Vagina (tissue), 2 donors: ENCODE results near the gene TTLL11. TPM values are rescaled to one million over a fixed set of nuclear protein-coding genes. Genes with fewer than 3 reads are reported as not detected.

Experiments used
- DNase-seq, 2 donors: peaks; one replicate each; pipeline ENCODE4 v3.0.0-alpha.2; 2017; ENCODE audit errors: extremely low spot score in 2 of 2
- H3K27ac ChIP-seq: fragments of 200-600 bp; sonication (generic); one replicate; pipeline ENCODE4 v1.5.1; 2019
- H3K27me3 ChIP-seq: fragments of 200-600 bp; sonication (generic); one replicate; pipeline ENCODE4 v1.5.1; 2019
- H3K36me3 ChIP-seq, 2 donors: fragments of 200-600 bp; sonication (generic); one replicate each; pipeline ENCODE4 v1.5.1; 2017 to 2019
- H3K4me1 ChIP-seq: fragments of 200-600 bp; sonication (generic); one replicate; pipeline ENCODE4 v1.5.1; 2019
- H3K4me3 ChIP-seq, 2 donors: fragments of 200-600 bp; sonication (generic); 1 replicate in 1 of 2; 2 replicates in 1 of 2; pipeline ENCODE4 v1.5.1; 2016 to 2019
- H3K9me3 ChIP-seq: fragments of 200-600 bp; sonication (generic); one replicate; pipeline ENCODE4 v1.5.1; 2019
- POLR2A ChIP-seq, 2 donors: fragments of 450-650 bp; IDR thresholded peaks; one replicate each; pipeline ENCODE4 v1.6.1; 2017; ENCODE audit warnings: antibody characterized with exemption in 2 of 2, mild to moderate bottlenecking in 2 of 2, moderate library complexity in 2 of 2
- POLR2AphosphoS5 ChIP-seq, 2 donors: sonication (generic); formaldehyde crosslinking; IDR thresholded peaks; one replicate each; pipeline ENCODE4 v1.9.0; 2017; ENCODE audit warnings: antibody characterized with exemption in 2 of 2, mild to moderate bottlenecking in 2 of 2, low read depth in 1 of 2; ENCODE audit not compliant: insufficient read depth in 1 of 2
- intact Hi-C: fragments of 100-400 bp; cut with DNase I; formaldehyde crosslinking; loops from one replicate; pipeline ENCODE4 v1.15.1; 2023
- total RNA-seq: library from RNA; depleted of rRNA; stranded (reverse); fragments of >200 nt; gene quantifications from one replicate; pipeline ENCODE4 v1.2.3, GENCODE V29; 2016
- TF ChIP-seq, protein P1 (sequence below), 3 experiments: fragments of 450-650 bp in 2 of 3; fragments of 200-600 bp in 1 of 3; sonication (generic) in 1 of 3; IDR thresholded peaks; one replicate each; pipeline ENCODE4 v1.5.1; 2017 to 2019; ENCODE audit warnings: antibody characterized with exemption in 3 of 3, mild to moderate bottlenecking in 2 of 3, moderate library complexity in 2 of 3

Gene TTLL11
- total RNA-seq, 1 donor from 2014 or later = 11.0 TPM

DNA sequence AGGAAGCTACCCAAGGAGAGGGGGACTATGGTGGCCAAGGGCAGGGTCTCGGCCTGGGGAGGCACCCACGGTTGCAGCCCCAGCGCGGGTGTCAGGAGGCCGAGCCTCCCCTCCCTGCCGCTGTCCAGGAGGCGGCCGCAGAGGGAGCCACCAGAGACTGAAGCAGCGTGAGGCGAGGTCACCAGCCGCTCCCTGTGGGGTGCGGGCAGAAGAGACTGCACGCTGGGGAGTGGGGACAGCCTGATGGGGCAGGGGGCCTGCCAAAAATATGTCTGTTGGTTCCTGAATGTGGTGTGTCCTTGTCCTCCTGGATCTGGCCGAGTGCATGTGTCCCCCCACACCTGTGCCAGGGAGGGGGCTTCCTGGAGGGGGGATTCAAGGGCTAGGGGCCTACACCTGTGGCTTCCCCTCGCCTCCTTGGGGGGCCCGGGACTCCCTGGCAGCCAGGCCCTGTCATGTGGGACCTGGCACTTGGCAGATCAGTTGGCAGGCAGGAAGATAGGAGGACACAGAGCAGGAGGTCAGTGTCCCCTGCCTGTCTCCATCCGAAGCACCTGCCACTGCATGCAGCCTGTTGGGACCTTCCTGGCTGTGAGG, 310.5 kb downstream of the TTLL11 start:
- Histone ChIP-seq H3K4me1 (no peaks in the 10 kb centered on the region), H3K36me3 (peaks cover 6 to 42% of the 10 kb centered on the region in 2 donors), H3K27ac (no peak overlapping the region), H3K27me3 (no peaks in the 10 kb centered on the region), H3K9me3 (no peaks in the 10 kb centered on the region), H3K4me3 (no peak overlapping the region)
- intact Hi-C loops = no loop called here
- peak in 1 of 2 donors; percentile 64 for DNase-seq
- TF ChIP-seq, protein P1, sequence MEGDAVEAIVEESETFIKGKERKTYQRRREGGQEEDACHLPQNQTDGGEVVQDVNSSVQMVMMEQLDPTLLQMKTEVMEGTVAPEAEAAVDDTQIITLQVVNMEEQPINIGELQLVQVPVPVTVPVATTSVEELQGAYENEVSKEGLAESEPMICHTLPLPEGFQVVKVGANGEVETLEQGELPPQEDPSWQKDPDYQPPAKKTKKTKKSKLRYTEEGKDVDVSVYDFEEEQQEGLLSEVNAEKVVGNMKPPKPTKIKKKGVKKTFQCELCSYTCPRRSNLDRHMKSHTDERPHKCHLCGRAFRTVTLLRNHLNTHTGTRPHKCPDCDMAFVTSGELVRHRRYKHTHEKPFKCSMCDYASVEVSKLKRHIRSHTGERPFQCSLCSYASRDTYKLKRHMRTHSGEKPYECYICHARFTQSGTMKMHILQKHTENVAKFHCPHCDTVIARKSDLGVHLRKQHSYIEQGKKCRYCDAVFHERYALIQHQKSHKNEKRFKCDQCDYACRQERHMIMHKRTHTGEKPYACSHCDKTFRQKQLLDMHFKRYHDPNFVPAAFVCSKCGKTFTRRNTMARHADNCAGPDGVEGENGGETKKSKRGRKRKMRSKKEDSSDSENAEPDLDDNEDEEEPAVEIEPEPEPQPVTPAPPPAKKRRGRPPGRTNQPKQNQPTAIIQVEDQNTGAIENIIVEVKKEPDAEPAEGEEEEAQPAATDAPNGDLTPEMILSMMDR (IDR thresholded peaks at IDR 0.05) = no peak
- TF ChIP-seq POLR2AphosphoS5 (IDR thresholded peaks at IDR 0.05; ENCODE audit: insufficient read depth in 1 of 2, low read depth in 1 of 2) (no peak), POLR2A (IDR thresholded peaks at IDR 0.05) (no peak)

DNA sequence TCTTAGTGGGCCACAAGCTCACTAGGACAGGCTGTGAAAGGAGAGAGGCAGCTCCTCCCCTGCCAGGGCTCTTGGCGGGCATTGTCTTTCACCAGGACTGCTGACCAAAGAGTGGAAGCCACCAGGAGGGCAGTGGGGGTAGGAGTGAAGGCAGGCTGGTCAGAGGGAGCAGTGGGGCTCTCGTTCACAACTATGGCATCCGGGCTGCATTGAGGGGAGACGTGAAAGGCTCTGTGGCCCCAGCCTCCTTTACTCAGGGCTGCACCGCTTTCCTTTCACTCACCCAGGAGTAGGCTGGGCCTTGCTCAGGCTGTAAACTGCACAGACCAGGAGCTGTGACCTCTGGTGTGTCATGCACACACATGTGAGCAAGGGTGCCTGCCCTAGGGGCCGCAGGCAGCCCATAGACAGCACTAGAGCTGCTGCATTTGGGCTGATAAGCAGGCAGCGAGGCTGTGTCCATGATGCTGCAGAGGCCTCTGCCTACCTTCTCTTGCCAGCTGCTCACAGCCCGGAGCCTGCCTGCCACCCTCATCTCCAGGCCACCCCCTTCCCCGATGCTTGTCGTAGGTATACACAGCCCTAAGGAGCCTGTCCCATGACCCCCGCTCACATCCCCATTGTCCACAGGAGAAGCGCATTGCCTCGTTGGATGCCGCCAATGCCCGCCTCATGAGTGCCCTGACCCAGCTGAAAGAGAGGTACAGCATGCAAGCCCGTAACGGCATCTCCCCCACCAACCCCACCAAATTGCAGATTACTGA, 311.2 kb downstream of the TTLL11 start:
- intact Hi-C loops = no loop called here
- Histone ChIP-seq H3K4me3 (no peak overlapping the region), H3K36me3 (peaks cover 6 to 50% of the 10 kb centered on the region in 2 donors), H3K4me1 (no peaks in the 10 kb centered on the region), H3K27ac (no peak overlapping the region), H3K9me3 (no peaks in the 10 kb centered on the region), H3K27me3 (no peaks in the 10 kb centered on the region)
- TF ChIP-seq POLR2AphosphoS5 (IDR thresholded peaks at IDR 0.05; ENCODE audit: insufficient read depth in 1 of 2, low read depth in 1 of 2) (no peak), POLR2A (IDR thresholded peaks at IDR 0.05) (no peak)
- TF ChIP-seq, protein P1 (IDR thresholded peaks at IDR 0.05) = no peak
- peak in 1 of 2 donors; percentile 82 for DNase-seq

DNA sequence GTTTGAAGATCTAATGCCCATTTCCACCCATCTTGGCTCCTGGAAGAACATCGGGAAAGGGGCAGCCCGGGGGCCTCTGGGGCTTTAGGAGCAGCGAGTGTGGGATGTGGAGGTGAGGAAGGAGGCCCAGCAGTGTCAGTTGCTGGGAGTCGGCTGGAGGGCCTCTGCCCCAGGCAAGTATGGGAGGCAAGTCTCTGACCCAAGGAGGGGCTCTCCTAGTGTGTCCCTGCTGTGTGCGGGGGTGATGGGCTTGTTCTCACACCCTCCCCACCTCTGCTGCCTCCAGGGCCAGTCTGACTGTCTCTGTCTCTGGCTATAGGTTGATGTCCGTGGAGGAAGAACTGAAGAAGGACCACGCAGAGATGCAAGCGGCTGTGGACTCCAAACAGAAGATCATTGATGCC, 312.0 kb downstream of the TTLL11 start:
- H3K27ac ChIP-seq = no peak overlapping the region
- H3K4me1 ChIP-seq = no peaks in the 10 kb centered on the region
- intact Hi-C loops = no loop called here
- no peaks in the 10 kb centered on the region for H3K27me3 ChIP-seq
- TF ChIP-seq, protein P1 (IDR thresholded peaks at IDR 0.05) = no peak
- TF ChIP-seq POLR2AphosphoS5 (IDR thresholded peaks at IDR 0.05; ENCODE audit: insufficient read depth in 1 of 2, low read depth in 1 of 2) = no peak
- TF ChIP-seq POLR2A (IDR thresholded peaks at IDR 0.05) = no peak
- no peak overlapping the region for H3K4me3 ChIP-seq
- no peak for DNase-seq
- no peaks in the 10 kb centered on the region for H3K9me3 ChIP-seq
- H3K36me3 ChIP-seq = peaks cover 6 to 57% of the 10 kb centered on the region in 2 donors

DNA sequence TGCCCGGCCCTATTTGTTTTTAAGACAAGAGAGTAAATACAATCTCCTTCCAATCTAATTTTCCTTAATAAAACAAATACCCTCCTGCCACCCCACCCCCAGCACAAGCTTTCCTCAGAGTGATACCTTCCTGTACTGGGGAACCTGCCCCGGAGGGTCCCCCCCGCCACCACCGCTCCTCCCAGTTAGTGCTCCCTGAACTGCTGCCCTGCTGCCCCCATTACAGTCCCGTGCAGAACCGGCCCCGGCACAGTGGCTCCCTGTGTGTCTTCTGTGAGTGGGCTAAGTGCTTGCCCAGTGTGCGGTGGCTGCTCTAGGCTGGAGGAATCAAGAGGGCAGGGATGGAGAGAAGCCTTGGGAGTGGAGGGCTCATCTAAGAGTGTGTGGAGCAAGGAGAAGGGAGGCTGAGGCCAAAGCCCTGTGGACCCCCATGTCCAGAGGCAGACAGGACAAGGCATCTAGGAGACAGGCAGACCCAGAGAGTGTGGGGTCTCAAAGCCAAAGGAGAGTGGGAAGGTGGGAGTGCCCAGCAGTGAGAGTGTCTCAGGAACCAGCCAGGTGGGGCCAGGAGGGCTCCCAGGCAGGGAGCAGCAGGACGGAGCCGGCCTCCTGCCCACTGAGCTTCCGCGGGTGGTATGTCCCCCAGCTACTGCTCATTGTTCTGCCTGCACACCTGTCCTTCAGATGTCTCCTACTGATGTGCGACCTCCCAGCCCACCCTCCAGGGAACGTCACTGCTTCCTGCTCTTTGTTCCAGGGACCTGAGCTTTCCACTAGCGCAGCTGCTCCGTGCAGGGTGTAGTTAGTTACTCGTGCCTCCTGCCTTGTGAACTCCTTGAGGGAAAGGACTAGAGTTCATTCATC, 312.7 kb downstream of the TTLL11 start:
- no peaks in the 10 kb centered on the region for H3K9me3 ChIP-seq

More for the DNA sequence above, 312.7 kb downstream of the TTLL11 start:
- TF ChIP-seq POLR2AphosphoS5 (IDR thresholded peaks at IDR 0.05; ENCODE audit: insufficient read depth in 1 of 2, low read depth in 1 of 2) (no peak), POLR2A (IDR thresholded peaks at IDR 0.05) (no peak)
- TF ChIP-seq, protein P1 (IDR thresholded peaks at IDR 0.05) = no peak
- no peaks in the 10 kb centered on the region for H3K27me3 ChIP-seq
- intact Hi-C loops = no loop called here
- peaks cover 6 to 64% of the 10 kb centered on the region in 2 donors for H3K36me3 ChIP-seq
- H3K27ac ChIP-seq = no peak overlapping the region
- no peak overlapping the region for H3K4me3 ChIP-seq
- no peak for DNase-seq
- no peaks in the 10 kb centered on the region for H3K4me1 ChIP-seq
